Tibial nerve (tissue), 4 donors: ENCODE measurements around the gene RBM38.

Source experiments
- CTCF ChIP-seq, 5 experiments: fragments of 200-600 bp in 3 of 5; fragments of 450-650 bp in 2 of 5; sonication (generic) in 3 of 5; IDR thresholded peaks; one replicate each; pipeline ENCODE4 v1.5.1; 2016 to 2019; ENCODE audit warnings: antibody characterized with exemption in 5 of 5, mild to moderate bottlenecking in 3 of 5, moderate library complexity in 2 of 5
- EP300 ChIP-seq, 2 donors: sonication (generic); formaldehyde crosslinking; IDR thresholded peaks; one replicate each; pipeline ENCODE4 v1.6.1; 2017; ENCODE audit warnings: antibody characterized with exemption in 2 of 2, mild to moderate bottlenecking in 1 of 2

- TF ChIP-seq CTCF (IDR thresholded peaks at IDR 0.05) (no peak), EP300 (IDR thresholded peaks at IDR 0.05) (no peak)
These were observed 12.8 kb downstream of the RBM38 start for GRCh38 chr20:57404006-57404405.
